ENCODE results near the gene FCSK.

- TF ChIP-seq, protein P1, sequence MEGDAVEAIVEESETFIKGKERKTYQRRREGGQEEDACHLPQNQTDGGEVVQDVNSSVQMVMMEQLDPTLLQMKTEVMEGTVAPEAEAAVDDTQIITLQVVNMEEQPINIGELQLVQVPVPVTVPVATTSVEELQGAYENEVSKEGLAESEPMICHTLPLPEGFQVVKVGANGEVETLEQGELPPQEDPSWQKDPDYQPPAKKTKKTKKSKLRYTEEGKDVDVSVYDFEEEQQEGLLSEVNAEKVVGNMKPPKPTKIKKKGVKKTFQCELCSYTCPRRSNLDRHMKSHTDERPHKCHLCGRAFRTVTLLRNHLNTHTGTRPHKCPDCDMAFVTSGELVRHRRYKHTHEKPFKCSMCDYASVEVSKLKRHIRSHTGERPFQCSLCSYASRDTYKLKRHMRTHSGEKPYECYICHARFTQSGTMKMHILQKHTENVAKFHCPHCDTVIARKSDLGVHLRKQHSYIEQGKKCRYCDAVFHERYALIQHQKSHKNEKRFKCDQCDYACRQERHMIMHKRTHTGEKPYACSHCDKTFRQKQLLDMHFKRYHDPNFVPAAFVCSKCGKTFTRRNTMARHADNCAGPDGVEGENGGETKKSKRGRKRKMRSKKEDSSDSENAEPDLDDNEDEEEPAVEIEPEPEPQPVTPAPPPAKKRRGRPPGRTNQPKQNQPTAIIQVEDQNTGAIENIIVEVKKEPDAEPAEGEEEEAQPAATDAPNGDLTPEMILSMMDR (IDR thresholded peaks at IDR 0.05; ENCODE audit: insufficient read depth, low read length, poor library complexity, severe bottlenecking), result no peak
- no peak for TF ChIP-seq EZH2phosphoT487 (conservative IDR thresholded peaks at IDR 0.05; ENCODE audit: low read length)
Measured at GRCh38 chr16:70432723-70433457, 21.5 kb upstream of the FCSK start.

Measured in SU-DHL-6 (cell line).